HepG2 (cell line): ENCODE results near the gene SLC36A3. TPM values are rescaled to one million over a fixed set of nuclear protein-coding genes. Genes with fewer than 3 reads are reported as not detected.
A peak's percentile ranks its signal among the peaks of the same experiment; 100 is the strongest.

Experiments used
- BRF2 ChIP-seq: sonication (generic); formaldehyde crosslinking; IDR thresholded peaks from 2 replicates; pipeline ENCODE4 v1.8.1; 2022; ENCODE audit warnings: mild to moderate bottlenecking, missing genetic modification reagents
- CAMTA2 ChIP-seq: sonication (generic); formaldehyde crosslinking; IDR thresholded peaks from 2 replicates; pipeline ENCODE4 v1.4.0; 2020; ENCODE audit warnings: mild to moderate bottlenecking, missing genetic modification reagents, borderline replicate concordance
- ERF ChIP-seq: IDR thresholded peaks from 2 replicates; pipeline ENCODE4 v1.6.1; 2018; ENCODE audit warnings: missing biosample characterization, missing genetic modification reagents
- GABPA ChIP-seq, 2 experiments: IDR thresholded peaks; 2 replicates each; pipeline ENCODE4 v1.6.1; 2011 to 2016; ENCODE audit warnings: low read depth in 2 of 2, low read length in 1 of 2, missing biosample characterization in 1 of 2, missing genetic modification characterization in 1 of 2
- HNRNPL ChIP-seq: fragments of 200-400 bp; formaldehyde crosslinking; IDR thresholded peaks from 2 replicates; pipeline ENCODE4 v1.6.1; 2017; ENCODE audit warnings: mild to moderate bottlenecking, low read depth, low read length
- MZF1 ChIP-seq: sonication (generic); formaldehyde crosslinking; IDR thresholded peaks from 2 replicates; pipeline ENCODE4 v1.8.1; 2023; ENCODE audit warnings: mild to moderate bottlenecking, missing genetic modification reagents, borderline replicate concordance
- PCBP2 ChIP-seq: fragments of 200-400 bp; formaldehyde crosslinking; optimal IDR thresholded peaks from 2 replicates; pipeline ENCODE3; 2018; ENCODE audit warnings: low read length, low read depth; ENCODE audit not compliant: poor library complexity, severe bottlenecking
- SMAD1 ChIP-seq: sonication (generic); formaldehyde crosslinking; IDR thresholded peaks from 2 replicates; pipeline ENCODE4 v1.4.0; 2020; ENCODE audit warnings: missing genetic modification reagents, low read depth, mild to moderate bottlenecking, borderline replicate concordance
- TBX2 ChIP-seq: sonication (generic); formaldehyde crosslinking; IDR thresholded peaks from 2 replicates; pipeline ENCODE4 v1.5.0; 2020; ENCODE audit warnings: missing genetic modification reagents, mild to moderate bottlenecking, borderline replicate concordance
- TFAP4 ChIP-seq: sonication (generic); IDR thresholded peaks from 2 replicates; pipeline ENCODE4 v1.6.1; 2016; ENCODE audit warnings: low read depth, borderline replicate concordance
- TFDP2 ChIP-seq: sonication (generic); formaldehyde crosslinking; IDR thresholded peaks from 2 replicates; pipeline ENCODE4 v1.4.0; 2020; ENCODE audit warnings: missing genetic modification reagents
- TSC22D2 ChIP-seq: sonication (generic); formaldehyde crosslinking; IDR thresholded peaks from 2 replicates; pipeline ENCODE4 v1.5.1; 2020; ENCODE audit warnings: missing genetic modification reagents, mild to moderate bottlenecking, borderline replicate concordance
- ZNF281 ChIP-seq: sonication (generic); formaldehyde crosslinking; IDR thresholded peaks from 2 replicates; pipeline ENCODE4 v1.4.0; 2020; ENCODE audit warnings: missing genetic modification reagents, borderline replicate concordance
- ZNF468 ChIP-seq: sonication (generic); formaldehyde crosslinking; IDR thresholded peaks from 2 replicates; pipeline ENCODE4 v1.8.0; 2022; ENCODE audit warnings: mild to moderate bottlenecking, moderate library complexity, missing genetic modification reagents
- ZNF709 ChIP-seq: sonication (generic); formaldehyde crosslinking; IDR thresholded peaks from 2 replicates; pipeline ENCODE4 v1.5.0; 2020; ENCODE audit warnings: mild to moderate bottlenecking, missing genetic modification reagents
- ZSCAN30 ChIP-seq: sonication (generic); formaldehyde crosslinking; IDR thresholded peaks from 2 replicates; pipeline ENCODE4 v1.5.0; 2020; ENCODE audit warnings: mild to moderate bottlenecking, missing genetic modification reagents
- polyA plus RNA-seq, 8 experiments: library from polyadenylated mRNA; depleted of rRNA in 3 of 8; stranded (reverse) in 7 of 8; unstranded in 1 of 8; fragments of >200 nt; fragmentation: Illumina TruSeq in 4 of 8; extraction: Trizol in 4 of 8; gene quantifications; 2 replicates each; pipeline versions ENCODE4 v1.2.1 to v1.2.3, GENCODE V29; 2011 to 2016; ENCODE audit warnings: low read depth in 4 of 8, missing spikeins in 1 of 8, mixed read lengths in 1 of 8; ENCODE audit not compliant: insufficient read depth in 1 of 8
- total RNA-seq, 5 experiments: library from RNA; depleted of rRNA; stranded (reverse); fragments of >200 nt; fragmentation: Illumina TruSeq; extraction: Trizol; gene quantifications; 2 replicates each; pipeline ENCODE4 v1.2.3, GENCODE V29; 2016; ENCODE audit warnings: low read depth in 1 of 5

SLC36A3 gene
- total and polyA plus RNA-seq, 2 of the 13 experiments (the other 11 are each of a cell fraction or from before 2014, with no cell fraction given), result not detected

GRCh38 chr5:151234476-151235238, 68.9 kb downstream of the SLC36A3 start (continued):
- TF ChIP-seq CAMTA2 (CRISPR knock-in tag) (no peak), TBX2 (peak; percentile 54; the same call in 1 of the 2 replicates), PCBP2 (no peak), SMAD1 (CRISPR knock-in tag) (no peak), ZNF281 (CRISPR knock-in tag) (no peak), ZNF468 (CRISPR knock-in tag) (no peak), HNRNPL (no peak), BRF2 (CRISPR knock-in tag) (no peak), TFAP4 (0 out of 2 replicates have a peak, but pooled peaks have one; percentile 31), GABPA (IDR thresholded peaks at IDR 0.05; ENCODE audit: low read depth, low read length) (no peak), GABPA (CRISPR knock-in tag; IDR thresholded peaks at IDR 0.05; ENCODE audit: low read depth) (no peak), ZNF709 (CRISPR knock-in tag) (no peak), MZF1 (CRISPR knock-in tag) (no peak), ZSCAN30 (CRISPR knock-in tag) (no peak), ERF (no peak), TSC22D2 (CRISPR knock-in tag) (no peak), TFDP2 (peak; percentile 30; the same call in 1 of the 2 replicates)
